HG03520 (cell line): Measurements from ENCODE around the gene DLX6.

Experiments
- ATAC-seq: cut with Tn5 transposase; IDR thresholded peaks from one replicate; pipeline ENCODE4 v1.9.1; 2021; ENCODE audit warnings: mild to moderate bottlenecking, moderate library complexity; ENCODE audit not compliant: unreplicated experiment

The DLX6 gene

DNA sequence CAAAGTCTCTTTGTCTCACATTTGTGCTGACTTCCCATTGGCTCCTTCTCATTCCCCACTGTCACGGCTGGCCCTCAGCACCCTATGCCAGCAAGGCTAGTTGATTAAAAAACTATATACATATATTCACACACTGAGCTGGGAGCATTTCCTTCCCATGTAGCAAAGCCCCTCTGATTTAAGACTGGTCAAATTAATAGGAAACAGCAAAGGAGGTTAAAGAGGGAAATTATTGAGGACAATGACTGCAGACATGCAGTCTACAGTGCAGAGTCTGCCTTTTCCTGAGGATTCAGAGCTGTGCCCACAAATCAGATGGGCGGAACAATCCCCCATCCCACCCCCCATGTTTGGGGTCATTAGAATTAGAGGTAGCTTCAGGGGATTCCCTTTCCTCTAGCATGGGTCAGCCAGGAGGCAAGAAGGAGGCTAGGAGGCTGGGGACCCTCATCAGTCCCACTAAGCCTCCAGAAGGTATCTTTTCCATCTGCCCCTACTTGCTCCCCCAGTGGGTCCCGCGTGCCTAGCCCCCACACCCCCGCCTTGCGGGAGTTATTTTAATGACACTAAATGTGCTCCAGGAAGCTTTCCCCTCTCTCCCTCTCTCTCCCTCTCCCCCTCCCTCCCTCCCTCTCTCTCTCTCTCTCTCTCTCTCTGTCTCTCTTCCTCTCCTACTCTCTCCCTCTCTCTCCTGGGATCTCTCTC, 9.8 kb upstream of the DLX6 start:
- no peak for ATAC-seq

DNA sequence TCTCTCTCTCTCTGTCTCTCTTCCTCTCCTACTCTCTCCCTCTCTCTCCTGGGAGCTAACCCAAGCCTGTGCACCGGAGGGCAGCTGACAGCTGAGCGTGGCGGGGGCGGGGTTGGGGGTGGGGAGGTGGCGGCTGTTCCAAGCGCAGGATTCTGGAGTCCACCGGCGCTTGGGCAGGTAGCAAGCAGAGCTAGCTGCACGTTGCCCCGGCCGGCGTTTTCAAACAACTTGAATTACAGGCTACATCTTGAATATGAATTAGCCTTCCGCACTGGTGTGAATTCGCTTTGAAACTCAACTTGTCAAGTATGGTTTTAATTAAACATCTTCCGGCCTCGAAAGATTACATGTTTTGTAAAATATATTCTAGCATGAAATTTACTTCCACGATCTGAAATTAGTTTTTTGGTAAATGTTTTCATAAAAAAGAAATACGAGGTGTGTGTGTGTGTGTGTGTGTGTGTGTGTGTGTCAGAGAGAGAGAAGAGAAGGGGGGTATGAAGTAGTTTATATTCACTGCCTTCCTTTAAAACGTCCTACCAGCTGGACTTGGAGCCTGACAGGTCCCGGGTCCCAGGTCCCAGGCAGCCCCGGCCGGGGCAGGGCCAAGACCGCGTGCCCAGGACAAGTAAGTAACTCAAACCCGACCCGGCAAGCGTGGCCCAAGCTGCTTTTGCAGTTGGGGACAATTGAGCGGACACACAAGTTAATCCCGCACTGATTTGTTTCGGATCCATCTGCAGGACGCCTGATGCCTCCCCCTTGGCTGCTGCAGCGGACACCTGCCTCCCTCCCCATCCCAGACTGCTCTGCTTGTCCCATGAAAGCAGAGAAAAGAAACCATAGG, 9.0 kb upstream of the DLX6 start:
- ATAC-seq: no peak

DNA sequence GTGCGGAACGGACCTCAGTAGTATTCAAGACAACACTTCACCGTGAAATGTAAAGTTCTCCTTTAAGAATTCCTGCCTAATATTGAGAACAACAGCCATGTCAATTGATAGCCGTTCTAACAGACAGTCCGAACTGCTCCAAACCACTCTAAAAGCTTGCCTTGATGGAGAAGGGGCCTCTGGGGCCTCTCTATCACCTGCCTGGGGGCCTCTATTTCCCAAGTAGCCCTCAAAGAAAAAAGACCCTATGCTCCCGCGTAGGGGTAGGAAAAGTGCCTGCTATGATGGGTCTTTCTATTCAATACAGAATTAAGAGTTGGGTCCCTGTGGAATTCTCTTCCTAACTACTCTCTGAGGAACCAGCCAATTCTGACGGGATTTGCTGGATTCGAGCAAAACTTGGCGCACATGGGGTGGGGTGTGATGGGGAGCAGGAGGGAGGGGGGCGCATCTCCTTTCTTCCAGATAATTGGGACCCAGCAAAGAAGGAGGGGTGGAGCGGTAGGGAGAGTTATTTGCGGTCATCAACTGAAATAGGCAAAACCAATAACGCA, 8.3 kb upstream of the DLX6 start:
- no peak for ATAC-seq

DNA sequence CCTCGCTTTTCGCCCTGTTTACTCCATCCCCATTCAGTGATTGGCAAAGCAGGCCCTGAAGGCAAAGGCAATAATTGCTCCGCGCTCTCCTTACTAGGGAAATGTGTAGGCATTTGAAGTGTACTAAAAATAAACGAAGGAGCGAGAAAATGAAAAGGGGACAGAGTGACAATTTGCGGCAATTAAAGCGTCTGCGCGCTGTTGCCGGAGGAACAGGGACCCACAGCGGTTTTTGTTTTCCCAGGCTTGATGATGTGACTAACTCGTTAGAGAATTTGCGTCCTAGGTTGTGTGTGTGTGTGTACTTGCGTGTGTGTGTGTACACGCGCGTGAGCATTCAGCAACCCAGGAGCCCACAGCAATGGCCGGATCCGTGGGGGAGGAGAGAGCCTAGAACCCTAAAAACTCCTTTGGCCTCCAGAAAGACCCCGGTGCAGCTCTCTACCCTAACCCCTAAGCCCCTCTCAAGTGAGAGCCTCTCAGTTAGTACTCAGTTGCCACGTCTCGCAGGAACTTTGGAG, 7.8 kb upstream of the DLX6 start:
- no peak for ATAC-seq

DNA sequence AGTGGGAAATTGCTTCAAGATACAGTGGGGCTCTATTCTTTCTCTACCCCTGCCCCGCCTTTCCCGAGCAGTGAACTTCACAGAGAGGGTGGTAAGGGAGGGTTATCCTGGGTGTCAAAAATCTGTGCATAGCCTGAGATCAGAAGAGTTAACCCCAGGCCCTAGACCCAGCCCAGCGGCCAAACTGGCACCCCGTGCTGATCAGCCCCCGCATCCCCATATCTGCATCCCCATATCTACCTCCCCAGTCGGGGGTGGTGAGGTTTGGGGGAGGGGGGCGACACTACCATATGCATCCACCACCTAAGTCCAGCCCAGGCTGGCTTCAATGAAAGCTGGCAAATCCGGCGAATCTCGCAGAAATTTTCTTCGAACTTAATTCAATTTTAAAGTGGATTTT, 7.0 kb upstream of the DLX6 start:
- no peak for ATAC-seq

DNA sequence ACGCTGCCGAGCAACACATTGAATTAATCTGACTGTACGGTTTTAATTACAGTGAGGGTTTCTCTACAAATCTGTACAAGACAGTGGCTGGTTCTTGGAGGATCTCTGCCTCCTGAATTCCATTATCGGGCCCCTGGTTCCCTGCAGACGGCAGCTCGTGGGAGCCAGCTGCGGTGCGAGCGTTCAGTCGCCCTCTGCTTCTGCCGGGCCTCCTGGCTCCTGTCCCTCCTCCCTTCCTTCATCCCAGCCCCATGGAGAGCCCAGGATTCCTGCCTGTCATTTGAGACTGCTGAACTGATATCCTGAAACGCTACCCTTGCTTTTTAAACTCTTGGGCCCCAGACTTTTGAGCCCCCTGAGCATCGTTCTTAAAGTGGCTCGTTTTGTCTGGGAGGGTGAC, 6.6 kb upstream of the DLX6 start:
- ATAC-seq: no peak

DNA sequence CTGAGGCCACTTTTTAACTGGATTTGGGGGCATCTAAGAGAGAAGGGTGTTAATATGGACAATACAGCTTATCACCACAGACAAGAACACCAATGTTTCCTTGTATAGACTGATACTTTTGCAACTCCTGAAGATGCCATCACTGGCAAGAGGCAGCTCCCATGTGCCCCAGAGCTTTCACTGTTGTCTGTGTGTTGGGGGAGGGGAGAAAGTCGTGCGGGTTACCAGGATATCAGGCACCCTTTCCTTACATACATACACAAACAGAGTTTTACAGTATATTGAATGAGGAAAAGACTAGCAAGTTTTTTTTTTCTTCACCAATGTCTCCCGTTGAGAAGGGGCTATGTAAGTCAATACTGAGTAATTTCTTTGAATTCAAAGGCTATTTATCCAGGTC, 4.1 kb upstream of the DLX6 start:
- no peak for ATAC-seq

DNA sequence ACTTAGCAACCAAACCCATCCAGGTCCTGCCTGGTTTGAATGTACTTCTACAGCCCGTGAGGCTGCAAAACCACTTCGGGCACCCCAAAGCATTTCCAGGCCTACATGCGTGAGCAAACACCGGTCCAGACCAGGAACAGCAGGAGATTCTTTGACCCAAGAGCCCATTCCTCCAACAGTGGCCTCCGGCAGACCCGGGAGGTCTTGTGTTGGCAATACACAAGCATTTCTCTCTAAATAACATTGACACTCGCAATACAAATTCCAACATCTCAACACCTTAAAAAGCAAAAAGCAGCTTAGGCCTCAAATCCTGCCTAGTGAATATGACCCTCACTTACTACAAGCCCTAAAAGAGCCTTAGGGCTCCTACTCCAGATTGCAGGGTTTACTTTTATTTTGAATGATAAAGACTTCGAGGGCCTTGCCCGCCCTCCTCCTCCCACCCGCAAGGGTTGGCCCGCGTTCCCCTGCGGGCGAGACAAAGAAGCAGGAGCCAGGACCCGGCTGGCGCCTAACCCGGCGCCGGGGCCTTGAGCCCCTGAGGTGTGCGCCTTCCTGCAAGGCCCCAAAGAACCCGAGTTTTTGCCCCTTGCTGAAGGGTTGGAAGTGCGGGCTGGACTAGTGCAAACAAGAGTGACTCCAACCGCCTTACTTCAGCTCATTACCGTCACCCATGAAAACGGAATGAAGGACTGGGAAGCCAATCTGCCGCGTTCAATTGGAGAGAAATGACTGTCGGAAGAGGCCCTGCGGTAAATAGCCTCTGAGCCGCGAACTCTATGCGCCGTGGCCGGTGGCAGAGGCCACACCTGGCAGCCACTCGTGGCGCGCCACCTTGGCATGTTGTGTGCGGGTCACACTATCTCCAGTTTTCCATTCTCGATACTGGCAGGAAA, 3.4 kb upstream of the DLX6 start:
- ATAC-seq: no peak

DNA sequence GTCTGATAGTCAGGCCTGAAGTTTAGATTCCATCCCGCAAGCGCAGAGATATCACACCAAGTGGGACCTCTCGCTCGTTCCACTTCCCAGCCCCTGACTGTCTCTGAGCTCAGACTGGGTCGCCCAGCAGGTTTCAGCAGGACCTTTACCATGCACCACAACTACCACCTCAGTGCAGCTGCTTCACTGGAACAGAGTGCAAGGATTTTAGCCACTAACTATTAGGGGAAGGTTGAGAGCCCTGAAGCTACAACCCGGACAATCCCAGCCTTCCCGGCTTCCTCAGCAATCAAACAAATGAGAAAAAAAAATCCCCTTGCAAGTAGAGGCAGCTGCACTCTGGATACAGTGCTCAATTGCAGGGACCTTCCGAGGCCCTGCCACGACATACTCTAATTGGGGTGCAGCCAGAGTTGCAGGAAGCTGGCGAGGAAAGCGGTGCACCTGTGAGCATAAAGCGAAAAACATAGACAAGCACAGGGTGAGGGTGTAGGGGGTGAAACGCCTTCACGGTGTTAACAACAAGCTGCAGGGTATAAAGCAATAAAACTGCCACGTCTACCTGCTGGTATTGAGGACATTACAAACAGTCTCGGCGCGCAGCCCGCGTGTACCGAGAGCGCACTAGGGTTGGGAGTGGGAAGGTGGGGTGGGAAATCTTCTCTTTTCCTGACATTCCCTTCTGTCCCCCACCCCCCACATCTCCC, 2.6 kb upstream of the DLX6 start:
- no peak for ATAC-seq

DNA sequence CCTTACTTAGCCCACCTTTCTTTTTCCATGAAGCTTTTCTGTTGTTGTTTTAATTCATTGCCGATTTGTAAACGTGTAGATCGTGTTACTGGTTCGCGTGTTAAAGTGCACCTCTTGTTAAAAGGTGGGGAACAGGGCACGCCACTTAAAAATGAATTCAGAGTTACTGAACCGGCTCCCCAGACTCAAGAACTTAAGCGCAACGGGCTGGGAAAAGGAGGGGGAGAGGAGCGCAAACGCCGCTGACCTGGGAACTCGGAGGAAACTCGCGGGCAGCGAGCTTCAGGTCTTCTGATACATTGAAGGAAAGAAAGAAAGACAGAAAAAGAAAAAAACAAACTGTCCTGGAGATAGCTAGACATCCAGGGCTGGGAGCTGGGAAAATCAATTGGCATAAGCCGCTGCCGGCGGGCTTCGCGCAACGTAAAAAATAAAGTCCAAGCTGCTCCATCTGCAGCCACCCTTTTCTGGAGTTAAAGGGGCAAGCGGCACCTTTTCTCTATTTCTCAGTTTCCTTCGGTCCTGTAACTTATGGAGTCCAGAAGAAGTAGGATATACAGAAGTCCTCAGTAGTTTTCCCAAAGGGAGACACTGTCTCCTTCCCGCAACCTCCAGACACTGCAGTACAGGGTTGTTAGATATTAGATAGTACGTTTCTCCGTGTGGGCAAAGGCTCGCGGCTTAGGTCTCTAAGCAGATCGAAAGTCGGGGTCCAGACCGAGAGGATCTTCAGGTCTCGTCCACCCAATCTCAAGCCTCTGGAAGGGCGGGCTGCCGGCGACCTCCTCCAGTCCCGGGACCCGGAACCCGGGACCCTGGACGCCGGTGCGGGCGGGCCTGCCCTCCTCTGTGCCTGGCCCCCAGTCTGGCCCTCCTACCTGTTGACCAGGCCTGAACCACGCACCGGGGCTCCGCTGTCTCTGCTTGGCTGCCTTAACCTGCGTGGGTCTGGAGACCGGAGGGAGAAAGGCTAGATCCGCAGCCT, 1.8 kb upstream of the DLX6 start:
- ATAC-seq: no peak

DNA sequence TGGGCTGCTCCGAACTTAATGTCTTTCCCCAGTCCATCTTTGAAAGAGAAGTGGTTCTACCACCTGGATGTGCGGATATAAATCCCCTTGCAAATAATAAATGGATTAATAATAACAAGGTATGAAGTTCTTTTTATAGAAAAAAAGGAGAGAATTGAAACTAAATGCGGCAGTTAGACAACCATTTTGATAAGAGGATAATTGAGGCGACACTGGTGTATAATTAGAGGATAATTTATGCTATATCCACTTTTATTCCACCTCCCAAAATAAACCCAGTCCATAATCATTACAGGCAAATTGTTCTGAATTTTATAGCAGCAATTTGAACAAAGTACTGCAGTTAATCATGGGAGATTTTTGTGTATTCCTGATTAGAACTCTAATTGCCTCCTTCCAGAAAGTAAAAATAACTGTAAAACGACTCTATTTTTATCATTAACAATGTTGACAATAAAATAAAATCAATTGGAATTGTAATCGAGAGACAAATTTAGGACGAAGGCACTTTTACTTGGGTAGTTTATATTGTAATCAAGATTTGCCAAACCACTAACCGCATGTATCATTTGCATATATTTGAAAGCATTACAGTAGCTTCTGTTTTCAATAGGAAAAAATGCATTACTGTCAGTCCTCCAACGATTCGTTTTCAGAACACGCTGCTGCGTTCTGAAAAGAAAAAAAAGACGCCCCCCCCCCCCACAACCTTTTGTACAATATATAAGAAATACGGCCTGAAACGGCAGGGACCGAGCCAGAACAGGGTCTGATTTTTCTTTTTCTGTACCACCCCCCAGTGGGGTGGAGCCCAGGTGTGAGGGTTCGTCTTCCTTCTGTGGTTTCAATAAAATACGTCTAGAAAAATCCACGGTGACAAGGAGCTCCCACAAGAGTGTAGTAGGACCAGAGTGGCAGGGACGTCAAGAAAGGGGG, 838 bp upstream of the DLX6 start:
- no peak for ATAC-seq

DNA sequence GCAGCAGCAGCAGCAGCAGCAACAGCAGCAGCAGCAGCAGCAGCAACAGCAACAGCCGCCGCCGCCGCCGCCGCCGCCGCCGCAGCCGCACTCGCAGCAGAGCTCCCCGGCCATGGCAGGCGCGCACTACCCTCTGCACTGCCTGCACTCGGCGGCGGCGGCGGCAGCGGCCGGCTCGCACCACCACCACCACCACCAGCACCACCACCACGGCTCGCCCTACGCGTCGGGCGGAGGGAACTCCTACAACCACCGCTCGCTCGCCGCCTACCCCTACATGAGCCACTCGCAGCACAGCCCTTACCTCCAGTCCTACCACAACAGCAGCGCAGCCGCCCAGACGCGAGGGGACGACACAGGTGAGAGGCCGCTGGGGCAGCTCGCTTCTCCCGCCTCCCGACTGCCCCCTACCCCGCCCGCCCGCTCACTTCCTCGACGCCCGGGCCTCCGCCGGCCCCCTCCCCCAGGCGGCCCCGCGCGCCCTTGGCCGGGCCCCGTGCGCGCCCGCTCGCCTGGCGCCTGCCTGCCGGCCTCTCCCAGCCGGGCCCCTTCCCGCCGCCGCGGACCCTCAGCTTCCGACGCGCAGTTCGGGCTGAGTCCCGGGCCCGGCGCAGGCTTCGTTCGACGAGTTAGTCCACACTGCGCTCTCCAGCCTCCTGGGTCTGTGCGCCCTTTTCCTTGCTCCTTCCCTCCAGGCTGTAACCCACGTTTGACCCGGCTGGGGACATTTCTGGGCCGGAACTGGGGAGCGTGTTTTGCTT, 882 bp downstream of the DLX6 start:
- ATAC-seq: peak; percentile 50

DNA sequence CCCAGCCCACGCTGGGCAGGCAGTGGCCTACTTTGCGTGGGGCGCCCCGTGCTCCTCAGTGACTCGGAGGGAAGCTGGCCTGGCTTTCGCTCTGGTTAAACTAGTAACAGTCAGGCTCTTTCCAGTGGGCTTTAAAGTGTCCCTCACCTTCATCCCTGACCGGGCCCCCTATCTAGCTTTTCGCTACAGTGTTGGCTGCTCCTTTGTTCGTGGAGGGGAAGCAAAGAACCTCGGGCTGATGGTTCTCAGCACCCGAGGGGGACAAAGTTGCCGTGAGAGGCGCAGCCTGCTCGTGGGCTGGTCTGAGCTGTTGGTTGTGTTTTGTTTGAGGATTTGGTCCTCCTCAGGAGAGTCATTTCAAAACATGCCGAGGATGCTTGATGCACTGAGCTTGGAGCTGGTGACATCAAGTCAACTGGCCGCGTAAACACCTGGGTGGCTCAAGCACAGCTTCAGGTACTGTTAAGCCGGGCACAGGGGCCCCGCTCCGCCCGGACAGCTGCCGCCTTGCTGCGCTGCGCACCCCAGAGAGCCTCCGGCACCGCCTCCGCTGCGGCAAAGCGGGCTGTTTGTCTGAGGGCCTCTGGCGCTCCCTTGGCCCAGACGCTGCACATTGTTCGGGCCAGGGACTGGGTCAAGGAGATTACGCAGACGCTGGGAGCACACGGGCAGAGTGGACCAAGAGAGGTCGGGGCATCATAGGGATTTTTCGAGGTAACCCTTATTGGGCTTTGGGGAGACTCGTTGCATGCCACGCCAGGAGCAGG, 1.6 kb downstream of the DLX6 start:
- no peak for ATAC-seq

DNA sequence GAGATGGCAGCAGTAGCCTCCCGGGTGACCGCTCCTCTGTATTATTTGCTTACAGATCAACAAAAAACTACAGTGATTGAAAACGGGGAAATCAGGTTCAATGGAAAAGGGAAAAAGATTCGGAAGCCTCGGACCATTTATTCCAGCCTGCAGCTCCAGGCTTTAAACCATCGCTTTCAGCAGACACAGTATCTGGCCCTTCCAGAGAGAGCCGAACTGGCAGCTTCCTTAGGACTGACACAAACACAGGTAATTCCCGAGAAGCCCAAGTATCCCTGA, 2.2 kb downstream of the DLX6 start:
- no peak for ATAC-seq

DNA sequence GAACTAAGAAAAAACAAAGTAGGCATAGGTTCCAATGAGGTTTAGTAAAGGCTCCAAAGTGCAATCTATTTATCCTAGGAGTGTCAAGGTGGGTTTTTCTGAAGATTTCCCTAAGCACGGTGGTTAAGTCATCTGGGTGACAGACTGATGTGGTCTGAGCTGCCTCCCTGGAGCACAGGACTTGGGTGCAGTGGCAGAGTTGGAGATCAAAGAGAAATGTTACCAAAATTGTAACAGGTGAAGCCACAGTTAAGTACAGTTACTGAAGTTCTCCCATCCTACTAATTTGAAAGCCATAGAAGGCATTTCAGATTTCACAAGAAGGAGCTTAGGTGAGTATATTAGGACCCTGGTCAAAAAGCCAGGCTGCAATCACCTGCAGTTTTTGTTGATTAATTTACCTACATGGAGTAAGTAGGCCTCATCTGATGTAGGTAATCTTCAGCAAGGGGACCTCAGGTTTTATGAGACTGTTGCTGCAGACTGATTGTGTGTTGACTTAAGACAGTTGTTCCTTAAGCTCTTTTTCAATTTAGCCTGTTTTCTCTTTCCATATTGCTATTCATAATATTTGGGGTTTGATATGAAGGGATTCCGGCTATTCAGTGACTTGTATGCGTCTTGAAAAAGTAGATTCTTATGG, 3.0 kb downstream of the DLX6 start:
- ATAC-seq: no peak
